Measurements from ENCODE around the gene PPM1L. TPM values are rescaled to one million over a fixed set of nuclear protein-coding genes. Genes with fewer than 3 reads are reported as not detected.

PPM1L gene
- polyA plus RNA-seq, 3 donors: 1.3 to 3.8 (median 2.6) TPM

DNA sequence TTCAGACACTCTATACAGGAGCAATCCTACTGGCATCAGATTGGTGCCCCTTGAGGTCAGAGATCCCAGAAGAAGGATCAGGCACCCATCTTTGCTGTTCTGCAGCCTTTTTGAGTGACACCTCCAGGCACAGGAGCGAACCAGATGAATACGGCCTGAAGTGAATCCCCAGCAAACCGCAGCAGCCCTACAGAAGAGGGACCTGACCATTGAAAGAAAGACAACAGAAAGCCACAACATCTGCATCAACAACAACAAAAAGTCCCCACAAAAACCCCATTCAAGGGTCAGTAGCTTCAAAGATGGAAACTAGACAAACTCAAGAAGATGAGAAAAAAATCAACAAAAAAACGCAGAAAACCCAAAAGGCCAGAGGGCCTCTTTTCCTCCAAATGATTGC, 130.4 kb downstream of the PPM1L start:
- WGBS, 3 donors: 81 to 94% (median 81%) methylated on average over 4 of the region's 4 CpGs
- H3K27ac ChIP-seq (ENCODE audit: low read depth, low read length): no peak overlapping the region

DNA sequence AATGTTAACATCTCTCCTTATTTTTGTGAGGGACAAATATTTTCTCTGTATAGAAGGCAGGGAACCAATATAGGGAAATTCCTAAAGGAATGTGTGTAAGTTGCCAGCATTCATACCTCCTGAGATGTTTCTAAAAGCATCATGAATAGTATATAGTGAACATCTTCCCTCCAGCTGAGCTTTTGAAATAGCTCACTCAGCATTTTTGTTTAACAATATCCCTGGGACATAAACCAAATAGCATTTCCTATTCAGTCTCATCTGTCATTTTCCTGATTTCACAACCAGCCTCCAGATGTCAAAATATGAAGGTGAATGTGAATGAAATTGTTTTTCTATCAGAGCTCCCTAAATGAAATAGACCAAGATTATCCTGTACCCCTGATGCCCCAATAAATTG, 137.2 kb downstream of the PPM1L start:
- no peak overlapping the region for H3K27ac ChIP-seq (ENCODE audit: low read depth, low read length)

DNA sequence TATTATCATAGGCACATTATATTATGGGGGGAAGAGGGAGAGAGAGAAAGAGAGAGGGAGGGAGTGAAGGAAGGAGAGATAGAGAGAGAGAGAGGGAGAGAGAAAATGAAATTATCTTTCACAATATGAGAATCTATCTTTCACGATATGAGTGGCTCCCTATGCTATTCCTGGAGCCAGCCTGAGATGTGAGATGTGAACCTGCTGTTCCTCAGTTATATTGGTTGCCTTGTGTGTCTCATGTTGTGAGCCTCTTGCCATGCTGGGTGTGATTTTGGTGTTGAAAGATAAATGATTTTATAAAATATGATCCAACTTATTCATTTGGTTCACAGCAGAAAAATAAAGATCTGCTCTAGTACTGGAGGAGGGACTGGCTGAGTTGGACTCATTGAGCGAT, 148.7 kb downstream of the PPM1L start:
- 85 to 92% (median 86%) methylated on average over 2 of the region's 2 CpGs for WGBS, 3 donors
- no peak overlapping the region for H3K27ac ChIP-seq (ENCODE audit: low read depth, low read length)

DNA sequence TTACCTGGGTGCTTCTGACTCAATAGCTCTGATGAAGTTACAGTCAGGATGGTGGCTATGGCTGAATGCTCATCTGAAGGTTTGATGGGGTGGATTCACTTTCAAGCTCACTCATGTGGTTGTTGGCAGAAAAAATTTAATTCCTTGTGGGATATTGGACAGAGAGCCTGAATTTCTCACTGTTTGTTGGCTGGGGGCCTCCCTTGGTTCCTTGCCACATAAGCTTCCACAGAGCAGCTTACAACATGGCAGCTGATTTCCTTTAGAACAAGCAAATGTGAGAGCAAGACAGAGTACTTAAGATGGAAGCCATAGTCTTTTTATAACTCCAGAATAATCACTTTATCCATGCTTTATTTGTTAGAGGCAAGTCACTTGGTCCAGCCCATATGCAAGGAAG, 150.6 kb downstream of the PPM1L start:
- no peak overlapping the region for H3K27ac ChIP-seq (ENCODE audit: low read depth, low read length)

DNA sequence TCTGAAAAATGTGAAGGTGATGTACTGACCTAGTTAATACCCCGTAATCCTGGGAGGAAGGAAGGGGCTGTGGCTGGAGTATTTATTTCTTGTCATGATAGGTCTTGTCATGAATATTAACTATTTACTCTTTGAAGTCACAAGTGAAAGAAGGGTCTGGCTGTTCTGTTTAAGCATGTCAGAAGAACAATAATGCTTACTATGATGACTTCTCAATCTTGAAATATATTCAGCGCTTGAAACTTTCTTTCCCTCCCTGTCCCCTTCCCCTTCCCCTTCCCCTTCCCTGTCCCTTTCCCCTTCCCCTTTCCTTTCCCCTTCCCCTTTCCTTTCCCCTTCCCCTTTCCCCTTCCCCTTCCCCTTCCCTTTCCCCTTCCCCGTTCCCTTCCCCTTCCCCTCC, 153.9 kb downstream of the PPM1L start:
- no peak overlapping the region for H3K27ac ChIP-seq (ENCODE audit: low read depth, low read length)
- WGBS, 3 donors: 20 to 59% (median 37%) methylated on average over 2 of the region's 3 CpGs

GRCh38 chr3:160911411-160911810, 155.4 kb downstream of the PPM1L start:
- no peak overlapping the region for H3K27ac ChIP-seq (ENCODE audit: low read depth, low read length)

- no peak overlapping the region for H3K27ac ChIP-seq (ENCODE audit: low read depth, low read length)
- WGBS, 3 donors: 88 to 94% (median 89%) methylated on average over 3 of the region's 3 CpGs
Measured at GRCh38 chr3:160916472-160916871, 160.4 kb downstream of the PPM1L start.

DNA sequence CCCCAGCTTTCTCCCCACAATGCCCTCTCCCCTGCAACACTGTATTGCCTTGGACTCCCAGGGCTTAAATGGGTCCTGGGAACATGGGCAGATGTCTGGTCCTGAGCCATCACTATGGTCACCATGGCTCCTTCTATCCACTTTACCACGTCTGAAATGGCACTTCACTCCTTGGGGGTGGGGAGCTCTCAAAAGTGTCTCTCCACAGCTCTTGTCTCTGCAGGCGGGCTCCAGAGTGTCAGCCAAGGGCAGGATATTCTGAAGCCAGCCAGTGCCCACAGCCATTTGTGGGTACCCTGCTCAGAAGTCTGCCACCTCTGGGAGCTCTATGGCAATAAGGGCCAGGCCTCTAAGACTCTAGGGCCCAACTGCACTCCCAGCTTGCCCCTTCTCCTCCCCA, 163.9 kb downstream of the PPM1L start:
- H3K27ac ChIP-seq (ENCODE audit: low read depth, low read length): no peak overlapping the region
- 64 to 100% (median 83%) methylated on average over 2 of the region's 2 CpGs for WGBS, 3 donors

DNA sequence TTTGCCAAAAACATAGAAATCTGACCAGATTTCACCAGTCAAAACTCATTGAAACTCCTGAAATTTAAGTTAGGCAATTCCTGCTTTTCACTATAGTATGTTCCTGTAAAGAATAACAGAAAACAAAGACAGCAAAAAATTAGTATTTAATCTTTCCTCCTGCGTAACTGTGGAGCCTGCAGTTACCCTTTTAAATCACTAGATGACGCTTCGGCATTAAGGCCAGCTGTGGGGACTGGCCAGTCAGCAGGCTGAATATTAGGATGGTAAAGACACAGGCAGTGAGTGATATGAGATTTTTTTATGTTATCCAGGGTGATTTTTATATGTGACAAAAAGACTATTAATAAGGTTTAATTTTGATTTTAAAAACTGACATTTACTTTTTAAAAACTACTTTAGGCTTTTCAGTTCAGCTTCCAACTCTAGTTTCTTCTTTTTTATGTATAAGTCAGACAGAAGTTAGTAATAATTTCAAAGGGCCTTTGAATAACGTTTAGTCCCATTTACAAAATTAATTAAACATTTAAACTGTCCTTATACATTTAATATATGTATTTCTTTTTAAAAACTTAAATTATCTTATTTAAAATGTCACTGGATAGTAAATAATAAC, 165.1 kb downstream of the PPM1L start:
- 13 to 36% (median 34%) methylated on average over 4 of the region's 4 CpGs for WGBS, 3 donors
- no peak overlapping the region for H3K27ac ChIP-seq (ENCODE audit: low read depth, low read length)

DNA sequence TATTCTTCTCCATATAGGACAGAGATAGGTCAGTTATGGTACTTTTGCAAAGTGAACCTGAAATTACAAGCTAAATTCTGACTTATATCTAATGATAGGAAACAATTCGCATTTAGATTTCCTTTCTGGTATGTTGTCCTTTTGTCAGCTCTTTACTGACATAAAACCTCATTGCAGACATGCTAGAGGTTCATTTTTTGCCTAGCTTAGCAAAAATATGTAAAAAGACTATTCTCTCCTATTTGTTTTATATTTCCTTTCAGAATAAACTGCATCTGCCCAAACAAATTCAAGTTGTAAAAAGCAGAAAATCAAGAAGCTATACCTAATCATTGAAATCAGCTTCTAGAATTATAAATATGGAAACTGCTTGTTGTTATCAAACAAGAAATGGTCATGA, 168.7 kb downstream of the PPM1L start:
- no peak overlapping the region for H3K27ac ChIP-seq (ENCODE audit: low read depth, low read length)
- WGBS, 3 donors: 82 to 84% (median 83%) methylated on average over 1 of the region's 1 CpG

DNA sequence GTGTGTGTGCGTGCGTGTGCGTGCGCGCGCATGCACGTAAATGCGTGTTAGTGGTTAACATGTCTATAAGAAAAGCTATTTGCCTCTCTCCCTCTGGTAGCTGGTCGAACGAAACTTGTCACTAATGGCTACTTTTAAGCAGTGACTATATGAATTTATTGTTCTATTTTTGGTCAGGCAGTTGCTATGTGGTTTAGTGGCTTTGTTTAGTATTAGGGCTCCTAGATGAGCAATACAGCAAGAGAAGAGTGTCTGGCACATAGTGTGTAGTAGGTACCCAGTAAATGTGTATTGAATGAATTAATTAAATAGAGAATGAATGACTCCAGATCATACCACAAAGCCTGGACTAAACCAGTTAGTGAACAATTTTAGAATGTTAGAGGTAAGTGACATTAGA, 171.6 kb downstream of the PPM1L start:
- no peak overlapping the region for H3K27ac ChIP-seq (ENCODE audit: low read depth, low read length)
- WGBS, 3 donors: 76 to 89% (median 85%) methylated on average over 10 of the region's 10 CpGs

- no peak overlapping the region for H3K27ac ChIP-seq (ENCODE audit: low read depth, low read length)
- 79 to 94% (median 90%) methylated on average over 5 of the region's 5 CpGs for WGBS, 3 donors
Measured at GRCh38 chr3:160928183-160928726, 172.2 kb downstream of the PPM1L start.

DNA sequence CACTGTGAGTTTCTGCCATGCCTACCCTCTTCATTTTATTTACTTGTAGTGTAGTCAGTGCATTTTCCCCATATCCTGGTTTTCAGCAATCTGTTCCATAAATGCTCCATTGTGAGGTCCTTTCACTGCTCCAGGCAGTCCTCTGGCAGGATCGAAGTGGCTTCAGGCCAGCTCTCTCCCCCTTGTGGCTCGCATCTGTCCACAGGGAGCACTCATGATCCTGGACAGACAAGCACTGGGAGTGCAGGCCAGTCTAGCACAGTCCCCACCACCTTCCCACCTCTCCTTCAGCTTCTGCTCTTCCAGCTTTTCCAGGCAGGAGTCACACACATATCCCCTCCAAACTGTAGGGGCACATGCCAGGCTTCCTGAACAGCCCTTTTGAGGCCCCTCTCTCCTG, 173.6 kb downstream of the PPM1L start:
- WGBS, 3 donors: 60 to 77% (median 73%) methylated on average over 2 of the region's 2 CpGs
- no peak overlapping the region for H3K27ac ChIP-seq (ENCODE audit: low read depth, low read length)

GRCh38 chr3:160931474-160931873, 175.4 kb downstream of the PPM1L start:
- H3K27ac ChIP-seq (ENCODE audit: low read depth, low read length): no peak overlapping the region

DNA sequence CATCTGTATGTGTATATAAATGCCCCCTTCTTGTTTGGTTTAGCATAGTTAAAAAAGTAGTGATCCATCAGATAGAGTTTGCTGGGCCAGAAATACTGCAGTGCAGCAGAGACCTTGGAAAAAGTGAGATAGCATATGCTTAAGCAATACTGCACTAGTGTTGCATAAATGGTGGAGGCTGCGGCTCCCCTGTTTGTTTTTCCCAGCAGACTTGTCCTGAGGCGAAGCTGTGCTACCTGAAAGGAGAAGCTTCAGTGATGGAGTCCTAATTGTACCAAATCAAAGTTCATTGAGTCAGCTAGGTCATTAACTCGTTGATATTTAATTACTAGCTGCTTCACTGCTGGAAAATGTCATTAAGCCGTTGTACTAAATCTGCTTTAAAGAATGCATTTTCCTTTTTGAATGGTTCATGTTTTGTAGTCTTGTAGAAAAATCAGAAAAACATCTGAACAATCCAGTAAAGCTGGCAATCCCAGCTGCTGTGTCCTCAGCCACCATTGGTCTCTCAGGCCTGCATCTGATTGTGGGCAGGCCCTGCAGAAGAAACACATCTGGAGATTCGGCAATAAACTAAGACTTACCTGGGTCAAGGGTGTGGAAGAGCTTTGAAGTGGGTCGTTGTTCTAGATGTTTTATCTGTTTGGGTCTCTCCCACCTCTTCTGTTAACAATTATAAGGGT, 179.5 kb downstream of the PPM1L start:
- no peak overlapping the region for H3K27ac ChIP-seq (ENCODE audit: low read depth, low read length)
- WGBS, 3 donors: 71 to 77% (median 75%) methylated on average over 6 of the region's 6 CpGs

DNA sequence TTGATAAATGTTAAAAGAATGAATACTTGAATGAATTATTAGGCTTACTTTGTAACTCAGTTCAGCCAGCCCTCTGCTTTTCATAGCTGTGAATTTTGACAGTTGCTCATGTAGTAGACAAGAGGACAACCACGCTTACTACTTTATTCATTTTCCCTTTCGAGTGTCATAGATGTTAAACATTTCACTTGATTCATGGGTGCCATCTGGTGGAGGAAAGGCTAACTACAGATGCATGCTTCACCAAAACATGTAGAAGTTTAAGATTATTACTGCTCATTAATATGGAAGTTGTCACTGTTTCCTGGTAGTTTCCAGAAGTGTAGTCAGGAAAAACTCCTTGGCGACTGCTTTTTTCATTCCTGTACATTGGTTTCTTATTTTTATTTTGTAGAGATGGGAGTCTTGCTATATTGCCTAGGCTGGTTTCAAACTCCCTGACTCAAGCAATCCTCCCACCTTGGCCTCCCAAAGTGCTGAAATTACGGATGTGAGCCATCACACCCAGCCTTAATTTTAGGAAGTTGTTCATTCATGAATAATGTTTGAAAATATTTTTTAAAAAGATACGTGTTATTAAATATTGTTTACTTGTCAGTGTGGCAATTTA, 186.0 kb downstream of the PPM1L start:
- 30 to 36% (median 32%) methylated on average over 5 of the region's 5 CpGs for WGBS, 3 donors
- H3K27ac ChIP-seq (ENCODE audit: low read depth, low read length): no peak overlapping the region

GRCh38 chr3:160943996-160944395, 188.0 kb downstream of the PPM1L start:
- no peak overlapping the region for H3K27ac ChIP-seq (ENCODE audit: low read depth, low read length)
- WGBS, 3 donors: 83 to 89% (median 86%) methylated on average over 1 of the region's 1 CpG

DNA sequence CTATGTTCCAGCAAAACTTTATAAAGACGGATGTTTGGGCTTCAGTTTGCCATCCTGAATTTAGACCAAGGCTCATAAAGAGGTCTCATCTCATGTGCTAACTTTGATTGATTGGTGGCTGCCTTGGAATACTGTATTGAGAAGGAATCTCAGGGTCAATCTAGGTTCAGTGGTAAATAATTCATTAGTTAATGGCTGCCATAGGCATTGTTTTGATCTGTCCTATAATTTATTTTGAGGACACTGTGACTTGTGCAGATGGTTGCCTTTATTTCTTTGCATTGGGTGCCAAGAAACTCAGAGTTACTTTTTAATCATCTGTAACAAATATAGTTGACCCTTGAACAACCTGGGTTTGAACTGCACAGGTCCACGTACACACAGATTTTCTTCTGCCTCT, 189.3 kb downstream of the PPM1L start:
- H3K27ac ChIP-seq (ENCODE audit: low read depth, low read length): no peak overlapping the region

GRCh38 chr3:160948273-160948672, 192.2 kb downstream of the PPM1L start:
- H3K27ac ChIP-seq (ENCODE audit: low read depth, low read length): no peak overlapping the region
- WGBS, 3 donors: 31 to 79% (median 71%) methylated on average over 3 of the region's 3 CpGs

More for the DNA sequence above, 189.3 kb downstream of the PPM1L start:
- WGBS, 3 donors: 54 to 95% (median 87%) methylated on average over 2 of the region's 2 CpGs

DNA sequence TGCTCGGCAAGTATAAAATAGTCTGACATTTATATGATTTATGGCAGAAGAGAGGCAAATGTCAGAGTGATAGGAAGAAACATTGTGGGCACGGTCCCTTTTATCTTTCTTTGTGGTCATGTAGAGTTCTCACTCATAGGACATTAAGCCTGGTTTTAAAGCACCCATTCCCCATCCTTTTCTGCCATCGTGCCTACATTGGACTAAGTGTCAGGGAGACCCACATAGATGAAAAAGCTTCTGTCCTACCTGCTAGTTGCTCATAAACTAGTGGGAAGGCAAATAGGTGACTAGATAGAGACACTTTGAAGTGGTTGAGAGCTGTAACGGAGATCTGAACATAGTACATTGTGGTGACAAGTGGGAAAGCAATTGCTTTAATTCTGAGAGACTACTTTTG, 193.4 kb downstream of the PPM1L start:
- no peak overlapping the region for H3K27ac ChIP-seq (ENCODE audit: low read depth, low read length)
- 82 to 89% (median 87%) methylated on average over 4 of the region's 4 CpGs for WGBS, 3 donors

Measured in adipose tissue (tissue), 3 donors.